Colonic mucosa (tissue), 4 donors: ENCODE data around the gene RNASE1. TPM values are rescaled to one million over a fixed set of nuclear protein-coding genes. Genes with fewer than 3 reads are reported as not detected.
"Not testable (repeated sequence)": the region's sequence is repeated elsewhere in the genome, so short reads cannot be mapped to it uniquely, and the experiment has no call there.

Source experiments
- DNase-seq: peaks from one replicate; pipeline ENCODE4 v3.0.0-alpha.2; 2020
- H3K27ac ChIP-seq: fragments of 200-600 bp; one replicate; pipeline ENCODE4 v1.8.0; 2021
- H3K27me3 ChIP-seq: fragments of 200-600 bp; one replicate; pipeline ENCODE4 v1.8.0; 2021
- H3K36me3 ChIP-seq: fragments of 200-600 bp; one replicate; pipeline ENCODE4 v1.8.0; 2021
- H3K4me1 ChIP-seq: fragments of 200-600 bp; one replicate; pipeline ENCODE4 v1.8.0; 2021; ENCODE audit warnings: mild to moderate bottlenecking
- H3K4me3 ChIP-seq: fragments of 200-600 bp; one replicate; pipeline ENCODE4 v1.8.0; 2021
- H3K9ac ChIP-seq, 2 donors: one replicate each; pipeline ENCODE4 v1.7.0; 2013; ENCODE audit warnings: control low read depth in 2 of 2, low read depth in 2 of 2, low read length in 2 of 2
- H3K9me3 ChIP-seq: fragments of 200-600 bp; one replicate; pipeline ENCODE4 v1.8.0; 2021
- intact Hi-C: fragments of 100-400 bp; cut with DNase I; formaldehyde crosslinking; loops from one replicate; pipeline ENCODE4 v1.14.1; 2022
- total RNA-seq, 2 donors: library from RNA; stranded (reverse); fragmentation: NEBNext Ultra II Directional in 1 of 2; extraction: Animal tissue kit (Norgen Biotek cat#: 25700) in 1 of 2; gene quantifications; one replicate each; pipeline ENCODE4 v1.2.1, GENCODE V29; 2021
- TF ChIP-seq, protein P1 (sequence below): fragments of 200-600 bp; IDR thresholded peaks from one replicate; pipeline ENCODE4 v1.8.0; 2022; ENCODE audit warnings: antibody characterized with exemption, mild to moderate bottlenecking
- donor health status: healthy.
- donor health status: DM: no; HTN: no; CAD: no.
- donor health status: DM: no; HTN: no; CAD: no.

Gene RNASE1
- total RNA-seq, 2 donors from 2014 or later = 189 to 244 TPM

DNA sequence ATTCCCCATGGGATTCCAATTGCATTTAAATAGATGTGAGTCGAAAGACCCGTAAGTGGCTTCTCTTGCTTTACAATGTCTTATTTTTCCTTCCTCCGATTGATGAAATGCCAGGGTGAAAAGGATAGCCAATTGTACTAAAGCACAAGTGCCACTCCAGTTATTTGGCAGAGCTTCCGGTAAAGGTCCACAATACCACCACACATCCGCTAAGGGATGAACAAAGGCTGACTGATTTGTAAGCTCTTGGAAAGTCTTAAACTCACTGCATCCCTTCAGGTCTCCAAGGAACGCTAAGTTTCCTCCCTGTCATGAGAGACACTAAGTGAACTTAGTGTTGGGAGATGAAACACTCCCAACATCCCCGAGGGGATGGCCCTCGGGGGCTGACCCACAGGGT, 21.2 kb upstream of the RNASE1 start:
- intact Hi-C loops = no loop called here
- TF ChIP-seq, protein P1, sequence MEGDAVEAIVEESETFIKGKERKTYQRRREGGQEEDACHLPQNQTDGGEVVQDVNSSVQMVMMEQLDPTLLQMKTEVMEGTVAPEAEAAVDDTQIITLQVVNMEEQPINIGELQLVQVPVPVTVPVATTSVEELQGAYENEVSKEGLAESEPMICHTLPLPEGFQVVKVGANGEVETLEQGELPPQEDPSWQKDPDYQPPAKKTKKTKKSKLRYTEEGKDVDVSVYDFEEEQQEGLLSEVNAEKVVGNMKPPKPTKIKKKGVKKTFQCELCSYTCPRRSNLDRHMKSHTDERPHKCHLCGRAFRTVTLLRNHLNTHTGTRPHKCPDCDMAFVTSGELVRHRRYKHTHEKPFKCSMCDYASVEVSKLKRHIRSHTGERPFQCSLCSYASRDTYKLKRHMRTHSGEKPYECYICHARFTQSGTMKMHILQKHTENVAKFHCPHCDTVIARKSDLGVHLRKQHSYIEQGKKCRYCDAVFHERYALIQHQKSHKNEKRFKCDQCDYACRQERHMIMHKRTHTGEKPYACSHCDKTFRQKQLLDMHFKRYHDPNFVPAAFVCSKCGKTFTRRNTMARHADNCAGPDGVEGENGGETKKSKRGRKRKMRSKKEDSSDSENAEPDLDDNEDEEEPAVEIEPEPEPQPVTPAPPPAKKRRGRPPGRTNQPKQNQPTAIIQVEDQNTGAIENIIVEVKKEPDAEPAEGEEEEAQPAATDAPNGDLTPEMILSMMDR = no peak
- Histone ChIP-seq H3K9ac (no peak overlapping the region), H3K4me1 (no peaks in the 10 kb centered on the region), H3K27me3 (no peaks in the 10 kb centered on the region), H3K9me3 (no peaks in the 10 kb centered on the region), H3K36me3 (no peaks in the 10 kb centered on the region), H3K27ac (no peak overlapping the region), H3K4me3 (no peak overlapping the region)
- no peak for DNase-seq

DNA sequence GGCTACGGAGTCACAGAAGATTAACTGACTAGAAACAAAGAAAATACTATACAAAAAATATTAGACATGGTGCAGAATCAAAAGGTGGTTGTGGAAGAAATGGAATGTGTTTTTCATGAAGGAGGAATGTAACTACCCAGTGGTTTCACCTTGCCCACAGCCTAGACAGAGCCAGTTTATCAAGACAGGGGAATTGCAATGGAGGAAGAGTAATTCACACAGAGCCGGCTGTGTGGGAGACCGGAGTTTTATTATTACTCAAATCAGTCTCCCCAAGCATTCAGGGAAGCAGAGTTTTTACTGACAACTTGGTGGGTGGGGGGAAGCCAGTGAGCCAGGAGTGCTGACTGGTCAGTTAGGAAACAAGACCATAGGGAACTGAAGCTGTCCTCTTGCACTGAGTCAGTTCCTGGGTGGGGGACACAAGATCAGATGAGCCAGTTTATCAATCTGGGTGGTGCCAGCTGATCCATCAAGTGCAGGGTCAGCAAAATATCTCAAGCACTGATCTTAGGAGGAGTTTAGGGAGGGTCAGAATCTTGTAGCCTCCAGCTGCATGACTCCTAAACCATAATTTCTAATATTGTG, 19.0 kb upstream of the RNASE1 start:
- H3K9me3 ChIP-seq, H3K9ac ChIP-seq, H3K27me3 ChIP-seq, H3K36me3 ChIP-seq, H3K4me3 ChIP-seq, intact Hi-C loops, DNase-seq, H3K4me1 ChIP-seq: not testable (repeated sequence)
- peak overlapping the region; percentile 40 for H3K27ac ChIP-seq

DNA sequence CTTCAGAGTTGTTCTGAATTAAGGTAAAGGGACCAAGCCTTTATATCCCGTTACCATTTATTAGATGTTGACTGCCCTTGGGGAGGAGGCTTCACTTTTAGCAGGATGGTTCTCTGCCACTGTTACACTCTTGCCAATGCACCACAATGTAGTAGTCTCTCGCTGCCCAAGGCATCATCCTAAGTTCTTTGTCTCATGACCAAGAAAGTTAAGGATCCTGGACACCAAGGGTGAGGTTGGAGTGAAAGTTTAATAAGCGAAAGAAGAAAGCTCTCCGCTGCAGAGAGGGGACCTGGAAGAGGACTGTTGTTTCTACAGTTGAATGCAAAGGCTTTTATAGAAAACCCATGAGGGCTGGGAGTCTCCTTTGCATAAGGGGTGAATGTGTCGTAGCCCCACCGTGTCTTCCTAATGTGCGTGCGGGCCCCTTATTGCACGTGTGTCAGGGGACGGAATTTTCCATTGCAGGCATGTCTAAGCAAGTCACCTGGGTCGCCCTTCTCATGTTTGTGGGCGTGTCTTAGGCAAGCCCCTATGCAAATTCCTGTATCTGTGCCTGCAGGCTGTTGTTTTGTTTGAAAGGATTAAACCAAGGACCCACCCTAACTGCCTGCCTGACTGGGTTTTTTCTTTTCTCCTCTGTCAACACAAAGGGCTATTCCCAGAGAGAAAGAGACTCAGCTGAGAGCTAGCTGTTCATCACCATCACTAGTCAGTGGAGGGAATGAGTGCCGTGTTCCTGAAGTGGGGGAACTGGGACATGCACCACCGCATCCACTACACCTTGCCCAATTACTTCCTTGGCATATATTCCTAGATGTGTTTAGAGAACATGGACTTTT, 17.6 kb upstream of the RNASE1 start:
- no peak overlapping the region for H3K9ac ChIP-seq
- H3K9me3 ChIP-seq = no peaks in the 10 kb centered on the region
- peak; percentile 57 for DNase-seq
- peak overlapping the region; percentile 40 for H3K27ac ChIP-seq
- H3K27me3 ChIP-seq = no peaks in the 10 kb centered on the region
- TF ChIP-seq, protein P1 = no peak
- no peaks in the 10 kb centered on the region for H3K36me3 ChIP-seq
- intact Hi-C loops = no loop called here
- no peaks in the 10 kb centered on the region for H3K4me1 ChIP-seq
- H3K4me3 ChIP-seq = no peak overlapping the region

DNA sequence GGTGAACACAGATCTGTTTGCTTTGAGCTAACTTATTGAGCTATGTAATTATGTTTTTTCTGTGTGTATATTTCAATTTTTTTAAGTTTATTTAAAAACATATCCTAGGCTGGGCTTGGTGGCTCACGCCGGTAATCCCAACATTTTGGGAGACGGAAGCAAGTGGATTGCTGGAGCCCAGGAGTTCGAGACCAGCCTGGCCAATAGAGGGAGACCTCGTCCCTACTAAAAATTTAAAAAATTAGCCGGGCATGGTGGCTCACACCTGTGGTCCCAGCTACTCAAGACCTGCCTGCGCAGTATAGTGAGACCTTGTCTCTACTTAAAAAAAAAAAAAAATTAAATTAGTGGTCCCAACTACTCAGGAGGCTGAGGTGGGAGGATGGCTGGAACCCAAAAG, 16.2 kb upstream of the RNASE1 start:
- TF ChIP-seq, protein P1 = no peak
- intact Hi-C loops = no loop called here
- H3K4me1 ChIP-seq = no peaks in the 10 kb centered on the region

DNA sequence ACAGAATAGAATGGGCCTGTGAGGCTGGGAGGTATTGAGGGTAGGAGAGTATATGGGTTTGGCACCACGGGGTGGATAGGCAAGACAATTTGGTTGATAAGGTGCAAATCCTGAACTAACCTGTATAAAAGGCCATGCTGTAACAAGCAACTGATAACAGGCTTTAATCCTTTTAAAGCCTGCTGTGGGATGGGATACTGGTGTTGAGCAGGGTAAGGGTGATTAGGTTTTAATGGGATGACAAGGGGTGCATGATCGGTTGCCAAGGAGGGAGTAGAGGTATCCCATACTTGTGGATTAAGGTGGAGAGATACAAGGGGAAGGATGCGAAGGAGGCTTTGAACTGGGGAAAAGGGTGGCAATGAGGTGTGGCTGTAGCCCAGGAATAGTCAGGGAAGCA, 13.3 kb upstream of the RNASE1 start:
- H3K27ac ChIP-seq, H3K27me3 ChIP-seq, H3K4me1 ChIP-seq, H3K9ac ChIP-seq, H3K4me3 ChIP-seq, H3K9me3 ChIP-seq, intact Hi-C loops, H3K36me3 ChIP-seq, DNase-seq: not testable (repeated sequence)

More for the DNA sequence above, 16.2 kb upstream of the RNASE1 start:
- no peak for DNase-seq
- Histone ChIP-seq H3K27ac (no peak overlapping the region), H3K4me3 (no peak overlapping the region), H3K36me3 (no peaks in the 10 kb centered on the region), H3K27me3 (no peaks in the 10 kb centered on the region), H3K9ac (no peak overlapping the region), H3K9me3 (no peaks in the 10 kb centered on the region)

DNA sequence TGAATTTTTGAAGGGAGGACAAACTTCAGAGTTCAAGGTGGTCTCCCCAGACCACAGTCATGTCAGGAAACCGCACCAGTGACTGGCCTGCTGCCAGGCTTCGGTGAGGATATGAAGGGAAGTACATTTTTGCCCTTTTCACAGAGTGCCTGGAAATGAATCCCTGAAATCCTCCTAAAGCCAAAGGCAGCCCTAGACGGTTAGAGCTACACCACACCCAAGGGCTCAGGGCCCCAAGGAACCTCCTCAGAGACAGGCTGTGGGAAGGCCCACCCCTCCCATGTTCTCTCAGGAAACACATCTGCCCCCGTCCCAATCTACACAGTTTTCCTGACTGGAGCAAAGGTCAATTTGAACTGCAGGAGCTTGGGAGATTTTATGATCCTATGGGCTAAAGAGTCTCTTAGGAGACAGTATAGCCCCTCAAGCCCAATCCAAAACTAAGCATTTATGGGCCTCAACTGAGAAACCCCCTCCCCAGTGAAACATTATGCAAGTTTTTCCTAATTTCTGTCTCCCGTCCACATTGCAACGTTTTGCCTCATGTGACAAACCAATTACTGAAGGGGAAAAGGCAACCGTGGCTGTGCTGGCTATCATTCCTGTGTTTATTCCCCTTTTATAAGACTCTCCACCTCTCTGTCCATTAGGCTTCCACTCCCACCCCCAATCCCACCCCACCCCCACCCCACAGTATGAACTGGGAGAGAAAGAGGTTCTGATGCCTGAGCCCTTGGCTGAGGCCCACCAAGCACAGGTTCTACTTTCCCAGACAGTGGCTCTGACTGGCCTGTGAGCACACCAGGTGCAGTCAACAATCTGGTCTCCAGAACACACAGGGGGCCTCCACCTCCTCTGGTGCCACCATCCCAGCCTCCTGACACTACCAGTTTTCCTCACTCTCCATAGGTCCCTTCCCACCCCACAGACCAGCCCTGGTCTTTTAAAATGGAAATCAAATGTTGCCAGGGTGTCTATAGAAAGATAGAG, 9.6 kb upstream of the RNASE1 start:
- Histone ChIP-seq H3K36me3 (no peaks in the 10 kb centered on the region), H3K9me3 (no peaks in the 10 kb centered on the region), H3K4me1 (no peaks in the 10 kb centered on the region), H3K9ac (no peak overlapping the region), H3K27me3 (no peaks in the 10 kb centered on the region), H3K4me3 (no peak overlapping the region), H3K27ac (peak overlapping the region; percentile 17)
- intact Hi-C loops = no loop called here
- peak; percentile 77 for DNase-seq
- TF ChIP-seq, protein P1 = no peak
